GM19372 (cell line): ENCODE measurements around the gene ASIC1.

Experiments
- ATAC-seq: cut with Tn5 transposase; IDR thresholded peaks from one replicate; pipeline ENCODE4 v1.9.1; 2021; ENCODE audit warnings: mild to moderate bottlenecking, low read depth, moderate library complexity; ENCODE audit not compliant: unreplicated experiment

ASIC1 gene

DNA sequence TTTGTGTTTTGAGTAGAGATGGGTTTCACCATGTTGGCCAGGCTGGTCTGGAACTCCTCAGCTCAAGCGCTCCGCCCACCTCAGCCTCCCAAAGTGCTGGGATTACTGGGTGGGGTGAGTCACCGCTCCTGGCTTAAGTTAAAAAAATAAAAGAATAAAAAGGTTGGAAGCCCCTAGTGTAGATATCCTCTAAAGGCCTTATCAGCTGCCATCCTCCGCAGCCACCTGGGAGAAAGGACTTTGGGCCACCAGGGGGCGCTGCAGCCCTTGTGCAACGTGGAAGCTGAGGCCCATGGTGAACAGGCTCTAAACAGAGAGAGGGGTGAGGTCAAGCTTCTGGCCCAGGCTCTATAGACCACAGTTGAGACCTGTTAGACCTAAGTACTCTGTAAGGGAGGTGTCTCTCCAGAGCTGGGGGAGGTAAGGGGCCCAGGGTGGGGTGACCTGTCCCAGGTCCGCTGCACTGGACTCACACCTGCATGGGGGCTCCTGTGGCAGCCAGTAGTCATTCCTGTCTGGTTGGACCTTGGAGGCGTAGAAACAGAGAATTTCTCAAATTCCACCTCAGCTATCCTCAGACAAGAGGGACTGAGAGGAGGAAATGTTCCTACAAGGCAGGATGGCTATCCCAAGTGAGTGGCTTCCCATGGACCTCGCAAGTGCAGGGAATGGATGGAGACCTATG lies 18.1 kb upstream of the ASIC1 start:
- no peak for ATAC-seq

DNA sequence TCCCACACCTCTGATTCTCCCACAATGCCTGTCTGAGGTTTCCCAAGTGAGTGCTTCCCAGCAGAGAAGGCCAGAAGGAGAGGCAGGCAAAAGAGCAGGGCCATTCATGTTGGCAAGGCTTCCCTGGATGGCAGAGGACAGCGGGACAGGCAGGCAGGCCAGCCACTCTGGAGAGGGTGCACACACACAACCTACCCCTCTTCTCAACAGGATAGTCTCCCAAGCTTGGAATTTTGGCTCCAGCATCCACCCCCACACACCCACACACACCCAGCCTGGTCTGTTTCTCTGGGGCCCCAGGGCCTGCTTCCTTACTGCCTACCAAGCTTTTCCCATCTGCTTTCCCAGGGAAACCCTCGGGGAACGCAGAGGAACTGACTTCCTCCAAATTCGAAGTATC lies 16.7 kb upstream of the ASIC1 start:
- ATAC-seq = no peak

DNA sequence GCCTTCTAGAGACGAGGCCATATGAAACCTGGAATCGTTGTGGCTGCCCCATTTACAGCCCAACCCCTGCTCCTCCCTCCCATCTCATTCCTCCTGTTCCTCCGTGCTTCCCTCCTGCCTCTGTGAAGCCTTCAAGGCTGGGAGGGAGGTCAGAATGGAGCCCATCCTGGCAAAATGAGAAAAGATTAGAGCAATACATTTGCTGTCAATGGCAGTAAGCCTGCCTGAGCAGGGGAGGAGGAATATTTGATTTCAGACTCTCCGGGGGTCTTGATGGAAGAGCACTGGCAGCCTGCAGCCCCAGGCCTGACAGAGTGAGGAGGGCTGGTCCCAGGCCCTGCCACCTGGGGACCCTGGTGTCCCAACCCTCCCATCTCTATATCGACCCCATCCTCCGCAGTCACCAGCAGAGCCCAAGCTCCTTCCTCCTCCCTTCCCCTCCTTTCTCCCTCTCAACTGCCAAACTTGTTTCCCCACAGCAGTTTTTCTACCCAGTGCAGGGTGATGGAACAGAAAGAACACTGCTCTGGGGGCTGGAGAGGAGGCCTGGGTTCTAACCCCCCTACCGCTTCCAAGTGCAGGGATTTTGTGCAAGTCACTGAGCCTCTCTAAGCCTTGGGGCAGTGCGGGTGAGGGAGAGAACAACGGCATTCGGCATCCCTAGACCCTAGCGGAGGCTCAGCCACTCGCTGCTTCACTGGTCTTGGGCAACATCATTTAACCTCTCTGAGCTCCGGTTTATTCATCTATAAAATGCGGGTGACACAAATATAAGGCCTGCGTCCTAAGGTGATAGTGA lies 16.1 kb upstream of the ASIC1 start:
- no peak for ATAC-seq

GRCh38 chr12:50041962-50042361 lies 15.4 kb upstream of the ASIC1 start:
- no peak for ATAC-seq

DNA sequence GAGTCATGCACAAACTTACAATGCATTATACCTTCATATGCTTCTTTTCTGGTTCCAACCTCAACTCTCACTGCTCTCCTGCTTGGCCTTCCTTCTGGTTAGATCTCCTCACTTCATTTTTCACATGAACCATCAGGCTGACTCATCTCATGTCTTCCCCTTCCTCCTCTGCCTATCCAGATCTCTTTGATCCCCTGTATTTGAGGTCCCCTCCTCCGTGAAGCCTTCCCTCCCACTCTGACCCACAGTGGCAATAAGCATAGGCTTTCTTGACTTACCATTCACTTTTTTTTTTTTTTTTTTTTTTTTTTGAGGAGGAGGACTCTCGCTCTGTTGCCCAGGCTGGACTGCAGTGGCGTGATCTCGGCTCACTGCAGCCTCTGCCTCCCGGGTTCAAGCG lies 14.7 kb upstream of the ASIC1 start:
- ATAC-seq = no peak

GRCh38 chr12:50043308-50043707 lies 14.1 kb upstream of the ASIC1 start:
- no peak for ATAC-seq

DNA sequence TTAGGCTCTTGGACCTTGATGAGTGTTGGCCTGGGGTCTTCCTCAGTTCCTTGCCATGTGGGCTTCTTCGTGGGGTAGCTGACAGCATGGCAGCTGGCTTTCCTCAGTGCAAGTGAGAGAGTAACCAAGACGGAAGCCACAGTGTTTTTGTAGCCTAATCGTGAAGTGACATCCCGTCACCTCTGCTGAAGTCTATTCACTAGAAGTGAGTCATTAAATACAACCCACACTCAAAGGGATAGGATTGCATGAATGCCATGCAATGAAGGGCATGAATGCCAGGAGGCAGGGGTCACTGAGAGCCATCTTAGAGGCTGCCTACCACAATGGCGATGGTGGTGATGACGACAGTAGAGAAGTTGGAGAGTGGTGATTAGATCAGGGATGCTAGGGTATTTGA lies 13.5 kb upstream of the ASIC1 start:
- ATAC-seq = no peak

- no peak for ATAC-seq
Measured at GRCh38 chr12:50047693-50048250, 9.6 kb upstream of the ASIC1 start.

- ATAC-seq = no peak
Measured at GRCh38 chr12:50049254-50050118, 7.9 kb upstream of the ASIC1 start.

DNA sequence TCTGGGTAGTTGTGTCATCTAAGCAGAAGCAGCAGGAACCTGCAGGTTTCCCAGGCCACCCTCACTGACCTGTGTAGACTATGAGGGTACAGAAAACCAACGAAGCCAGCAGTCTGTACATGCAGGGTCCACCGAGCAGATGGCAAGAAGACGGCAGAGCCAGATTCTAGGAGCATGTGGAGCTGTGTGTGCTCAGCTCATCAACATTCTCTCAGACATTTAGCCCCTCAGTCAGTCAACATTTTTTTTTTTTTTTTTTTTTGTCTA lies 7.3 kb upstream of the ASIC1 start:
- ATAC-seq = no peak

GRCh38 chr12:50050410-50051098 lies 6.8 kb upstream of the ASIC1 start:
- no peak for ATAC-seq

GRCh38 chr12:50051101-50051806 lies 6.1 kb upstream of the ASIC1 start:
- no peak for ATAC-seq

DNA sequence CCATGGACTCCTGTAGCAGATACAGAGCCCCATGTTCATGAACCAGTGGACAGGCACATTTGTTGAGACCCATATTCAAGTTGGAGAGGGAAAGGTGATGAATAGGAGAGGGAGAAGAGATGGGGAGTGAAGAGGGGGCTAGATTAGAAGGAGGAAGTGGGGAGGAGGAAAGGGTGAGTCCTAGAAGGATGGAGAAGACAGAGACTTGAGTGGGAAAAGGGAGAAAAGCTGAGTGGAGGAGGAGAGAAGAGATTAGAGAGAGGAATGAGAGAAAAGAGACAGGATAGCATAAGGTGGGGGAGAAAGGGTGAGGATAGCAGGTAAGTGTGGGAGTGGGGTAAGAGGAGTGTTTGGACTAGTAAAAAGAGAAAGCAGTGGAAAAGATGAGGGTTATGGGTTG lies 4.9 kb upstream of the ASIC1 start:
- ATAC-seq = no peak

GRCh38 chr12:50052964-50053363 lies 4.4 kb upstream of the ASIC1 start:
- ATAC-seq = no peak

- no peak for ATAC-seq
Measured at GRCh38 chr12:50053583-50053982, 3.8 kb upstream of the ASIC1 start.

DNA sequence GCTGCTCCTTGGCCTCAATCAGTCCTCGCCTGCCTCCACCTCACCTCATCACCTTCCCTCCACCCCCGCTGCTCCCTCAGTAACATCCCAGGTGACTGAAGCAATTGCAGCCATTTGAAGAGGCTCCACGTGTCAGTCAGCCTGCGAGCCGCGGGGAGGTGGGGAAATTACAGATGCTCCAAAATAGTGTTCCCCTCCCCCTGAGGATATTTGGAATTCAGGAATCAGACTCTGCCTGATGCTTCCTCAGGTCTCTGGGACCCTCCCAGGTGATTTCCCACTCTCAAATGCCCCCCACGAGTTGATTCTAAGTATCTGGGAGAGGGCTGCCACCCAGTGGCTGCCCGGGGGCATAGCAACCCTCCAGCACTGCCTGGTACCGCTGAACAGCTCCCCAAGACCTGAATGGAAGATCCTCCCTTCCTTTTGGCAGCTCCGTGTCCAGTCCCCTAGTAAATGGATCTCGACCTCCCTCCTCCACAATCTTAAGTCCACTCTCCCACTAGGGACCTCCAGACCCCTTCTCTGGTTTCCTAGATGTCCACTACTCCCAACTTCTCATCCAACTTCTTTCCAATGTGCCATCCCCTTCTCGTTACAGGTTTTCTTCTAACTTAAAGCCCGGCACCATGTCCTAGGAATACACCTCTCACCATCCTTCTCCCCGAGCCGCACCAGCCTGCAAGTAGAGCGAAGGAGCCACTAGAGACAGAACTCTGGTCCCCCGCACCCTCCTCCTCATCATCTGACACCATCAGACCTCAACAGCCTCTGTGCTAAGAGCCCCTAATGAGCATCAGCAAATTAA lies 1.4 kb upstream of the ASIC1 start:
- no peak for ATAC-seq

DNA sequence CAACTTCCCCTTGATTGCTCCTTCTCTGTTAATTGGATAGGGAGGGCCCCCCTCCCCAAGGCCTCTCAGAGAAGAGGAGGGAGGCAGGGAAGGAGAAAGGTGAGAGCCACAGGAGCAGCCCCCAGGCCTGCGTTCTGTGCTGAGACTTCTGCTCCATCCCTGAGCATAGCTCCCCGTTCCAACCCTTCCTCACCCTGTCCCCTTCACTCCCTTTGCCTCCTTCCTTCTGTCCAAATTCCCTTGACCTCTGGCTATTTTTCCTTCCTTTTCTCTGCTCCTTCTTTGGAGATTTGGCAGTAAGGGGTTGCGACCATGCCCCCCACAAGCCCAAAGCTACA lies 788 bp upstream of the ASIC1 start:
- ATAC-seq = no peak

DNA sequence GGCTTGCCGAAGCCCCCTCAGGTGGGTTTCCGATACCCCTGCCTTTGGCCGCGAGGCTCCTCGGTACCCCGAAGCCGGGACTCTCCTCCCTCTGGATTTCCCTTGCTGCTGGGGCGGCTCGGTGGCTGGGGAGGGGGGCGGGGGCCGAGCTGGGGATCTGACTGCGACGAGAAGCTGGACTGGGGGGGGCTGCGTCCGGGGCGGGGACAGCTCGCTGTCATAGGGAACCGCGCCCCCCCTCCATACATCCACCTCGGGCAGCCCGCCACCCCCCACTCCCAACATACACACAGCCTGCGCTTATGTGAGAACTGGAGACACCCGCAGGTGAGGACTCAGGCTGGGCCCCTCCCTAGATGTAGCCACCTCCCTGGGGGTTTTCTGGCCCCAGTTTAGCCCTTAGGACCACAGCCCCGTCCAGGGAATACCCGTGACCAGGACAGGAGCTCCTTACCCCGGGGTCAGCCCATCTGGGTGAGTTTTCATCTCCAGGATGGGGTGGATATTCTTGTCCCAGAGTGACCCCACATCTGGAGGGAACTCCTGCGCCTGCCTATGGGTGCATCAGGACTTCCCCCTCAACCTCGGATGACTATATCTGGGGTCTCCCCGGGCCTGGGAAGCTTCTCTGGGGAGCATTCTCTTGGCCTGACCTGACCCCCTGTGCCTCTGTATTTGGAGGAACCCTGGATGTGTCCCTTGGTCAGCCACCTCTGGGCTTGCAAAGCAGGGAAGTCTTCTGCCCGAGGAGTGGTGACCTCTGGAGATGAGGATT lies 687 bp downstream of the ASIC1 start:
- no peak for ATAC-seq
